Gastroesophageal sphincter (tissue), 3 donors: ENCODE measurements around the gene TNS3.

Experiments used
- CTCF ChIP-seq, 4 experiments: fragments of 200-600 bp in 2 of 4; fragments of 450-650 bp in 2 of 4; sonication (generic) in 1 of 4; IDR thresholded peaks; one replicate each; pipeline ENCODE4 v1.5.1; 2017 to 2019; ENCODE audit warnings: antibody characterized with exemption in 4 of 4, mild to moderate bottlenecking in 2 of 4, moderate library complexity in 2 of 4
- POLR2A ChIP-seq, 2 donors: fragments of 450-650 bp; IDR thresholded peaks; one replicate each; pipeline ENCODE4 v1.6.1; 2017; ENCODE audit warnings: antibody characterized with exemption in 2 of 2, mild to moderate bottlenecking in 2 of 2, moderate library complexity in 1 of 2
- POLR2AphosphoS5 ChIP-seq: sonication (generic); formaldehyde crosslinking; IDR thresholded peaks from one replicate; pipeline ENCODE4 v1.6.1; 2017; ENCODE audit warnings: antibody characterized with exemption

DNA sequence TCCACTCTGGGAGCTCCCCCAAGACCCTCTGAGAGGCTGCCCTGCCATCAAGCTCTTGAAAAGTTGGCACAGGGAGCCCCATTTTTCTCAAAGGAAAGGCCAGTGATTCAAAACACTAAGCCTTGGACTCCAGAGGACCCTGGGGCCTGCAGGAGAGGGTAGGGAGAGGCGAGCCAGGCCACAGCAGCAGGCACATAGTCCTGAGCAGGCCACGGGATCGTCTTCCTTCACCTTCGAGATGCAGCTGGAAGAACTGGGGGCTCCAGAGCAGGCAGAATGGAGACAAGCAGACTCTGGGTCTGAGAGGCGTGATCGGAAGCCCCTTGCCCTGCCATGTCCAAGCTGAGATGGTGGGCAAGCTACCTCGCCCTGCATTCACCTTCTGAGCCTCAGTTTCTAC lies 13.9 kb downstream of the TNS3 start:
- TF ChIP-seq POLR2AphosphoS5 (no peak), POLR2A (IDR thresholded peaks at IDR 0.05) (no peak), CTCF (IDR thresholded peaks at IDR 0.05) (no peak)
